Measurements from ENCODE around the gene FAF1. TPM values are rescaled to one million over a fixed set of nuclear protein-coding genes. Genes with fewer than 3 reads are reported as not detected.

The FAF1 gene
- total RNA-seq, 1 experiment from 2014 or later = 78.7 TPM

DNA sequence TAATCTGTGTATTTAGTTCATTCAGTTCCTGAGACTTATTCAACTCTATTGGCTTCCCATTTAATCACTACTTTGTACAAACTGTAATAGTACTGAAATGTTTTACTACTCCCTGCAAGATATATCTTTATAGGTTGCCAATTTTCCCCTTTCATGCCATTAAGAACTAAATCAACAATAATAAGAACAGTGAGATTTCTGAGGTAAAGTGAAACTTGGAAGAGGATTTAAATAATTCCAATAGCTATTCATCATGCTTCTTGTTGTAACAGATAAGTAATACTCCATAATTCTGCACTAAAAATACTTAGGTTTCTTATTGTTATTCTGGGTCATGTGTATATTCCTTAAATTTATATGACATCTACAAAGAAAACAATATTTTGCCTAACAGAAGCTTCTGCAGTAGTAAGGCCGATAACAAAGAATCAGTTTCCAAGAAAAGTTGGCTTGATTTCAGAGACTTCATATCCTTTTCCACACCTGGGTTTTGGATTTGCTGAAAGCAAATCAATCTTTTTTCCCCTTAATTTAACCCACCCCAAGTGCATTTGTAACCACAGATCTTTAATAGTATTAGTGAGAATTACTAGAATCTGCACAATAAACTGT lies 258.3 kb downstream of the FAF1 start:
- DNase-seq = no peak
- no peaks in the 10 kb centered on the region for H3K4me1 ChIP-seq
- Mint-ChIP-seq H3K9me3 (ENCODE audit: unreplicated experiment) (no peaks in the 10 kb centered on the region), H3K27me3 (ENCODE audit: insufficient read depth, unreplicated experiment) (no peaks in the 10 kb centered on the region), H3K36me3 (ENCODE audit: insufficient read depth, unreplicated experiment) (peaks cover 9% of the 10 kb centered on the region), H3K27ac (ENCODE audit: unreplicated experiment) (no peak overlapping the region), H3K4me3 (ENCODE audit: unreplicated experiment) (no peak overlapping the region), H3K4me1 (ENCODE audit: low read depth, unreplicated experiment) (peaks cover 5% of the 10 kb centered on the region)
- ChIA-PET CTCF (no interaction called here), POLR2A (no interaction called here)
- no peaks in the 10 kb centered on the region for H3K36me3 ChIP-seq (ENCODE audit: control insufficient read depth, insufficient read depth, low read length)
- BruUV-seq (replicated peaks) = no TSS peak
- TF ChIP-seq CTCF (IDR thresholded peaks at IDR 0.05; ENCODE audit: insufficient read depth in 1 of 2, low read depth in 1 of 2, low read length in 1 of 2, severe bottlenecking in 1 of 2, unreplicated experiment in 1 of 2) = no peak
- no peak overlapping the region for H3K4me3 ChIP-seq (ENCODE audit: low read depth, low read length)
- H3K9me3 ChIP-seq = no peaks in the 10 kb centered on the region
- no peaks in the 10 kb centered on the region for H3K27me3 ChIP-seq (replicated peaks; ENCODE audit: control insufficient read depth, insufficient read depth, low read length)
- intact Hi-C loops (cut with micrococcal nuclease; ENCODE audit: unreplicated experiment) = no loop called here

GRCh38 chr1:50700621-50701020 lies 259.4 kb downstream of the FAF1 start:
- no peaks in the 10 kb centered on the region for H3K27me3 ChIP-seq (replicated peaks; ENCODE audit: control insufficient read depth, insufficient read depth, low read length)
- no peaks in the 10 kb centered on the region for H3K9me3 ChIP-seq
- no peak overlapping the region for H3K27ac Mint-ChIP-seq (ENCODE audit: unreplicated experiment)
- no peaks in the 10 kb centered on the region for H3K36me3 ChIP-seq (ENCODE audit: control insufficient read depth, insufficient read depth, low read length)
- intact Hi-C loops (cut with micrococcal nuclease; ENCODE audit: unreplicated experiment) = no loop called here
- H3K9me3 Mint-ChIP-seq (ENCODE audit: unreplicated experiment) = no peaks in the 10 kb centered on the region
- ChIA-PET CTCF (no interaction called here), POLR2A (no interaction called here)
- peaks cover 9% of the 10 kb centered on the region for H3K36me3 Mint-ChIP-seq (ENCODE audit: insufficient read depth, unreplicated experiment)
- no peak overlapping the region for H3K4me3 Mint-ChIP-seq (ENCODE audit: unreplicated experiment)
- no peaks in the 10 kb centered on the region for H3K27me3 Mint-ChIP-seq (ENCODE audit: insufficient read depth, unreplicated experiment)
- BruUV-seq (replicated peaks) = no TSS peak
- DNase-seq = no peak
- H3K4me3 ChIP-seq (ENCODE audit: low read depth, low read length) = no peak overlapping the region
- TF ChIP-seq CTCF (IDR thresholded peaks at IDR 0.05; ENCODE audit: insufficient read depth in 1 of 2, low read depth in 1 of 2, low read length in 1 of 2, severe bottlenecking in 1 of 2, unreplicated experiment in 1 of 2) = no peak
- no peaks in the 10 kb centered on the region for H3K4me1 ChIP-seq
- H3K4me1 Mint-ChIP-seq (ENCODE audit: low read depth, unreplicated experiment) = peaks cover 5% of the 10 kb centered on the region

DNA sequence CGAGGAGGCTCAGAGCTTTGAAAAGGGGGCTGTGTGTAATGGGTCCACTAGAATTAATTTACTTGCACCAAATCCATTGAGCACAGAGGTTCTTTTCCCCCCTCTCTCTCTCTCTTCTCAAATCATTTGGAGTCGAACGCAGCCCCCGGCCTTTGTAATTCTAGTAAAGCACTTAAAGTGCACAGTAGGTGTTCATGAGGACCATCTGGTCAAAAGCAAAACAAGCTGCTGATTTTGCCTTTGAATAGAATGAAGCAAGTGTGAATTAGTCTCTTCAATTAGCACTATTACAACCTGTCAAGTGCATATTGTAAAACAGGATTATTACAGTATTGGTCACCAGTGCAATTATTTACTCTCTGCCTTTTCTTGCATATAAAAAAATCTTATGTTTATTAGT lies 259.9 kb downstream of the FAF1 start:
- Mint-ChIP-seq H3K27me3 (ENCODE audit: insufficient read depth, unreplicated experiment) (no peaks in the 10 kb centered on the region), H3K4me1 (ENCODE audit: low read depth, unreplicated experiment) (peaks cover 5% of the 10 kb centered on the region), H3K27ac (ENCODE audit: unreplicated experiment) (no peak overlapping the region), H3K36me3 (ENCODE audit: insufficient read depth, unreplicated experiment) (peaks cover 9% of the 10 kb centered on the region), H3K4me3 (ENCODE audit: unreplicated experiment) (no peak overlapping the region), H3K9me3 (ENCODE audit: unreplicated experiment) (no peaks in the 10 kb centered on the region)
- no peak for DNase-seq
- Histone ChIP-seq H3K27me3 (replicated peaks; ENCODE audit: control insufficient read depth, insufficient read depth, low read length) (no peaks in the 10 kb centered on the region), H3K9me3 (no peaks in the 10 kb centered on the region), H3K4me3 (ENCODE audit: low read depth, low read length) (no peak overlapping the region), H3K4me1 (no peaks in the 10 kb centered on the region), H3K36me3 (ENCODE audit: control insufficient read depth, insufficient read depth, low read length) (no peaks in the 10 kb centered on the region)
- no TSS peak for BruUV-seq (replicated peaks)
- CTCF ChIA-PET = no interaction called here
- TF ChIP-seq CTCF (IDR thresholded peaks at IDR 0.05; ENCODE audit: insufficient read depth in 1 of 2, low read depth in 1 of 2, low read length in 1 of 2, severe bottlenecking in 1 of 2, unreplicated experiment in 1 of 2) = no peak
- POLR2A ChIA-PET = no interaction called here
- intact Hi-C loops (cut with micrococcal nuclease; ENCODE audit: unreplicated experiment) = no loop called here
